GM12873 (cell line): ENCODE measurements around the gene CNST.

ENCODE experiments used
- CTCF ChIP-seq: IDR thresholded peaks from 2 replicates; pipeline ENCODE4 v1.5.1; 2012; ENCODE audit warnings: low read depth, mild to moderate bottlenecking, moderate library complexity, low read length, control low read depth; ENCODE audit not compliant: insufficient read depth; ENCODE audit errors: missing control alignments

CNST gene

GRCh38 chr1:246691622-246692495 lies 125.6 kb downstream of the CNST start:
- no peak for TF ChIP-seq CTCF

GRCh38 chr1:246695136-246695535 lies 128.9 kb downstream of the CNST start:
- no peak for TF ChIP-seq CTCF

- TF ChIP-seq CTCF = no peak
Observed at GRCh38 chr1:246695666-246696065, 129.4 kb downstream of the CNST start.

GRCh38 chr1:246698466-246699094 lies 132.3 kb downstream of the CNST start:
- TF ChIP-seq CTCF = no peak

- peak; percentile 86 for TF ChIP-seq CTCF
Observed at GRCh38 chr1:246699095-246699735, 133.0 kb downstream of the CNST start.

GRCh38 chr1:246703581-246703980 lies 137.3 kb downstream of the CNST start:
- TF ChIP-seq CTCF = no peak

GRCh38 chr1:246705368-246705767 lies 139.1 kb downstream of the CNST start:
- no peak for TF ChIP-seq CTCF
